GM21528 (cell line): Measurements from ENCODE around the gene CCNDBP1.
"Not testable (repeated sequence)": the region's sequence is repeated elsewhere in the genome, so short reads cannot be mapped to it uniquely, and the experiment has no call there.

Source experiments
- ATAC-seq: cut with Tn5 transposase; IDR thresholded peaks from one replicate; pipeline ENCODE4 v1.9.1; 2021; ENCODE audit warnings: mild to moderate bottlenecking, moderate library complexity; ENCODE audit not compliant: unreplicated experiment, low FRiP score

Gene CCNDBP1

DNA sequence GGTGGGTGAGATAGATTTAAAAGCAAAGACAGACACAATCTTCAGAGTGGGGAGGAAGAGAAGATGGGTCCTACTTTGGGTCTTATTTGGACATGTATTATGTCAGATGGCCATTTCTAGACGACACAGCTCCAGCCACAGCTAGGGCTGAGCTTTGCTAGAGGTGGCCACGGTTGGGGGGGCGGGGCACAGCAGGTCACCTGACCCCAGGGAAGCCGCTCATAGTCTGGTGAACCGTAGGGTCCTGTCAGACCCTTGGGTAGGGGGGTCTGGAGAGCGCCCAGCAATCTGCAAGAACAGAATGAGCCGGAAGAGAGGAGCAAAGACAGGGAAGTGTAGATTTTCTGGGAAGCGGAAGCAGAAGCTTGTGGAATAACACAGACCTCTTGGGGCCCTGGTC, 29.0 kb downstream of the CCNDBP1 start:
- no peak for ATAC-seq

DNA sequence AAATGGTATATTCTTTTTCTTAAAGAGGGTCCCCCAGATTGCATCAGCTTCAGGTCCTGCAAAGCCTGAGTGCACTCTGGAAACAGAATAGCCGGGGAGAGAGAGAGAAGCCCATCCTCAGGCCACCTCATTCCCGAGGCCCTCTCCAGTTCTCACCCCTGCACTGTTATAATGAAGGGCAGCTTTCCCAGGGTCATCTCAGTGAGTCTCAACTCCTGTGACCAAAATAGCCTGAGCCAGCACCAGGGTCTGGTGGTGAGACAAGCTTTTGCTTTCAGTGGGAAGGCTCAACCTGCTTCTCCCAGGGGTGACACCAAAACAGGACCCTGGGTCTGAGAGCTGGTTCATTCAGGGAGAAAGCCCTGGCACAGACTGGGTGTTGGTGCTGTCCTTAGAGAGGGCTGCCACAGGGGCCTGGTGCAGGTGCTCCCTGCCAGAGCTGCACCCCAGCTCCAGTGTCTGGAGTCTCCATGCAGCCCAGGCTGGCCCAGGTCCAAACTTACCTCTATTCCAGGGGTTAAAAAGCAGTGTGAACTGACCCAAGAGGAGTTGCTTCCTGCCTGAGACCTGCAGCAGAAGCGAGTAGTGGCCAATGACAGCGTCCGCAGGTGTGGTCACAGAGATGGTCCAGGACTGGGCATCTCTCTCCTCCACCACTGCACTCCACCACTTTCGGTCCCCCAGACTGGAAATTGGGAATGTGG, 29.5 kb downstream of the CCNDBP1 start:
- no peak for ATAC-seq

DNA sequence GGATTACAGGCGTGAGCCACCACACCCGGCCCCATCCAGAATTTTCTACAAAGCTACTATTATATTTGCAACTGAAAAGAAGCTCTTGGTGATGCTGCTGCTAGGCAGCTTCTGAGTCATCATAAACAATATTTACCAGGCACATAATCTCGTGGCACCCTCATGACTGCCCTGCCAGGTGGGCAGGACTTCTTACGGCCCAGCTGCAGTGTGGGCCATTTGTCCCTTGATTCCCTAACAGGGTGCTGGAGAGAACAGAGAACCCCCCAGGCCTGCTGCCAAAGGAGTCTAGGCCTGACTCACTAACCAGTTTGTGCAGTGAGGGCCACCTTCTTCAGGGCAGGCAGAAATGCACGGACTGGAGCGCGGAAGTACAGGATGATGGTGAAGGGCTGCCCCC, 30.8 kb downstream of the CCNDBP1 start:
- ATAC-seq, result no peak

GRCh38 chr15:43218908-43219706, 33.9 kb downstream of the CCNDBP1 start:
- no peak for ATAC-seq

DNA sequence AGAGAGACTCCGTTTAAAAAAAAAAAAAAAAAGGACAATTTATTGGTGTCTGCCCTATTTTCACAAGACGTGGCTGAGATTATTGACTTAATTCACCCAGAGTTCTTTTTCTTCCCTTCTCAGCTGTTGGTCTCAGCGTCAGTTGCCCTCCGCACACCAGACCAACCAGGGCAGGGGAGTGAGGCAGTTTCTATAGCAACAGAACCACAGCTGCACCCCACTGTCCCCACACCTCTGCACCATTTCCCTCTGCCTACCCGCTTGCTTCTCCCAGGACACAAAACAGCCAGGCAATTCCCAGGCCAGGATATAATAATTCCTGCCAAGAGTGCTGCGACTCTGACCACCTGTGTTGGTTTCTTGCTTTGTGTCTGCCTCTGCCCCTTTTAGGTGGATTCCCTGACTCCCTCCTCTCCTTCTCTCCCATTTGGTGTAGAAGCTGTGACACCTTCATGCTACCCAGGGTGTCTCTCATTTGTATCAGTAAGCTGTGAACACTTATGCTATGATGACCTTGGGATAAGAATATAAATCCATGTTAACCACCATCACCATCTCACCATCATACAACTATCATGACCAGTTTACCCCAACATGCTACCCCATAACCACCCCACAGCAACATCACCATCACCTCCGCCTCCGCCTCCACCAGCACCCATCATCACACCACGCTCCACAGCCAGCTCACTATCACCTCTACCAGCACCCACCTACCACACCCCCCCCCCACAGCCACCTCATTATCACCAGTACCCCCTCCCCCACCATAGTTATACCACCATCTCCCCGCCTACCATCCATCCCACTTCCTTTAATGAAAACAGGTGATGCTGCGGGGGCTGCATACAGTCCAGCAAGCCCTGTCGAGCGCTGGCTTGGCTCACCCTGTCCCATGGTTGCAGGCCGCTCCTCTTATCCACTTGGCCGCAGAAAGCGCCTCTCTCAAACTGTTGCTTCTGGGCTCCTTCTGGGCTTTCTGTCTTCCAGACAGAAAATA, 35.0 kb downstream of the CCNDBP1 start:
- no peak for ATAC-seq

DNA sequence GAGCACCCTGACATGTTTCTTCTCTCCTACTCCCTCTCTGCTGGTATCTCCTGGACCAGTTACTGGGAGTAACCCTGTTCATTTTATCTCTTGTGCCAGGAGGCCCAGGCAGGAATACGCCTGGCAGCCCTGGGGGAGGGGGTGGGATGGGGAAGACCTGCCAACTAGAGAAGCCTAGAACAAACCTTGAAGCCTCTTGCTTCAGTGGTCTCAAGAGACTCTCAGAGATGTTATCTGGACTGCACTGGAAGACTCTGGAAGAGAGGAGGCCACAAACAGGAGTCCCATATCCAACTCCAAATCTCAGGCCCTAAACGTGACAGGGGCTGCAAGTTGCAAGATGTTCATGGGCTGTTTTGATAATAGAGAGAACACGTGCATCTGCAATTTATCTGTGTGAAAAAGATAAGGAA, 35.8 kb downstream of the CCNDBP1 start, which contains the start of gene EPB42:
EPB42 (minus strand) TSS at position 28 of the 413 bp plus-strand sequence. CDS start 193 bp downstream, outside the sequence.
- ATAC-seq, result no peak

DNA sequence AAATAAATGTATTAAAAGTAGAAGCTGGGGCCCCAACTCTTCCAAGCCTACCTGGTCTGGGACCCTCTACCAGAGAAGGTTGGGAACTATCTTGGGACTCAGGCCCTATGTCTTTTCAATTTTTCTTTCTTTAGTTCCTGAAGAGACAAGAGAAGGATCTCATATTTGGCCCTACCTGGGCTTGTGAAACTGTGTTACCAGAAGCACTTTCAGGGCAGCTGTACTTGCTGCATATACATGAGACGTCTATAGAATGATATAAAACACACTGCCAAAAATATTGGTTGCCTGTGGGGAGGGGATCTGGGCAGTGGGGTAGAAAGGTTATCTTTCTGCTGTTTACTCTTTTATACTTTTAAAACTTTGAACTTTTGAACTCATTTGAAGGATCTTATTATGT, 36.2 kb downstream of the CCNDBP1 start:
- ATAC-seq, result no peak

DNA sequence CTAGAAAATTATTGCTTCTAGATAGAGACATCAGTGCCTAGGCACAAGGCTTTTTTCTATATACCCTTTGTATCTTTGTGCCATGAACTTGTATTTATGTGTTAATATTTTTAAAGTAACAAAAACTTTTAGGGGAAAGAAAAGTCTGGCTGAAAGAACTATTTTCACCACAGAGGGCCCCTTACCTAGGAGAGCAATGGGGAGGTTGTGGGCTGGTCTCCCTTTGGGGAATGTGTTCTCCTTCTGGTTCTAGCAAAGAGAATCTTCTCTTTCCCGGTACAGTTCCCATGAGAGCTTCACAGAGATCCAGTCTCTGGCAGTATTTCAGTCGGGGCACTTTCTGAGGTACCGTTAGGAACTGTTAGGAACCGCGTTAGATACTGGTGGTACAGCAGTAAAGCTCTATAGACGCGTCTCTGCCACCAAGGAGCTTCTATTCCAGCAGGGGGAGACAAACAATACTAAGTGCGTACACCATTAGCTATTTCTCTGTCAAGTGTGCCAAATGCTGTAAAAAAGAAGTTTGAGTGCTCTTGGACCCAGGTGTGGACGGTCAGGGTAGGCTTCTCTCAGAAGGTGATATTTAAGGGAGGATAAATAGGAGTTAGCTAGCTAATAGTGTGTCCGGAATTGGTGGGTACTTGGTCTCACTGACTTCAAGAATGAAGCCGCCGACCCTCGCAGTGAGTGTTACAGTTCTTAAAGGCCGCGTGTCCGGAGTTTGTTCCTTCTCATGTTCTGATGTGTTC, 40.2 kb downstream of the CCNDBP1 start:
- no peak for ATAC-seq

- ATAC-seq, result not testable (repeated sequence)
Measured at GRCh38 chr15:43225950-43226255, 40.7 kb downstream of the CCNDBP1 start.

GRCh38 chr15:43226436-43227305, 41.5 kb downstream of the CCNDBP1 start:
- no peak for ATAC-seq

- ATAC-seq, result no peak
Measured at GRCh38 chr15:43229977-43230376, 44.8 kb downstream of the CCNDBP1 start.

GRCh38 chr15:43230640-43231115, 45.5 kb downstream of the CCNDBP1 start:
- ATAC-seq, result no peak

GRCh38 chr15:43232289-43232874, 47.2 kb downstream of the CCNDBP1 start:
- no peak for ATAC-seq

DNA sequence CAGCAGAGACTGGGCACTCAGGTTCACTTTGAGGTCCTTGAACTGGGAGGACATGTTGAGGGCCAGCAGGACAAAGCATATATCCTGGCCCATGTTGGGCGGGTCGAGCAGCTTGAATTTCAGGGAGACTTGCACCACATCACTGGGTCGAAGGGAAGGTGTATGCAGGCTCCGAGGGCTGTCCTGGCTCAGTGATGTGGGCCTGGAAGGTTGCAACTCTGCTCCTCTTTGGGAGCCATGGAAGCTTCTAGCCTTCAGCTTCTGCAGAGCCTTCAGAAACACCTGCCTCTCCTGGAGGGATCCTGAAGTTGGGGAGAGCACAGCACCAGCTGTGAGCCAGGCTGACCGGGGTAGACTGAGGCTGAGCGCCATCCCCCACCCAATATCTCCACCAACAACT, 50.3 kb downstream of the CCNDBP1 start:
- ATAC-seq, result no peak

DNA sequence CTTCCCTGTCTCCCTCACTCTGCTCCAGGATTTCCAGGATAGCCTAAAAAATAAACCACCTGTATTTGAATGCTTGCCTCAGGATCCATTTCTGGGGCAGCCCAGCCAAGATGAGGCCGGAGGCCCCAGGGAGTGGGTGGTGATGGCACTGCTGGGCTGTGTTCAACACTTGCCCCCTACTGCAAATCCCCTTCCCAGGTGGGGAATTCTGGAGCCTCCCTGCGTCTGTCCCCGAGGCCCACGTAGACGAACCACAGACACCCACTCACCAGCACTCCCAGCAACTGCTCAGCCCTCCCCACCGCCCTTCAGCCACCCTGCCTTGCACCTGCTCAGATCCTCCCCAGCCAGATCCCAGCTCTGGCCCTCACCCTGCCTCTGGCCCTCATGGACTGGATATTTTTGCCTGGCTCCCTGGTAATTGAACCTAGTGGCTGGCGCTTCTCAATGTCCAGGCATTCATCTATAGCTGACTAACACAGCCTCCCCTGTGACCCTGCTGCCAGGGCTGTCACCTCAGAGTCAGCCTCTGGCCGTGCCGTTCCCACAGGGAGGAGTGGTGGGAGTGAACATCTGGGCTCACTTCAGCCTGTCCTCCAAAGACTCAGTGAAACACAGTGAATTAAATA, 52.8 kb downstream of the CCNDBP1 start:
- no peak for ATAC-seq

- no peak for ATAC-seq
Measured at GRCh38 chr15:43238671-43239131, 53.5 kb downstream of the CCNDBP1 start.

- ATAC-seq, result no peak
Measured at GRCh38 chr15:43239732-43240491, 54.7 kb downstream of the CCNDBP1 start.
